Kidney capillary endothelial cell (primary cell): ENCODE results near the gene GMFB.

Experiments used
- DNase-seq: peaks from one replicate; pipeline ENCODE4 v3.0.0-alpha.2; 2018; ENCODE audit warnings: low spot score

GMFB gene

GRCh38 chr14:54425068-54425467 is 63.7 kb downstream of the GMFB start:
- DNase-seq: no peak
